Prostate gland (tissue), 2 donors: Measurements from ENCODE around the gene KRT80. TPM values are rescaled to one million over a fixed set of nuclear protein-coding genes. Genes with fewer than 3 reads are reported as not detected.

Source experiments
- DNase-seq: peaks from one replicate; pipeline ENCODE4 v3.0.0-alpha.2; 2019; ENCODE audit warnings: low spot score
- H3K27ac ChIP-seq, 2 donors: fragments of 200-600 bp; sonication (generic); 2 replicates each; pipeline ENCODE4 v1.5.1; 2017 to 2019
- H3K27me3 ChIP-seq: fragments of 200-600 bp; sonication (generic); replicated peaks from 2 replicates; pipeline ENCODE4 v1.5.1; 2019; ENCODE audit not compliant: insufficient read depth
- H3K36me3 ChIP-seq, 2 donors: fragments of 200-600 bp; sonication (generic); 1 replicate in 1 of 2; 2 replicates in 1 of 2; pipeline versions ENCODE4 v1.5.1 to v1.8.1; 2017 to 2019
- H3K4me1 ChIP-seq: fragments of 200-600 bp; sonication (generic); replicated peaks from 2 replicates; pipeline ENCODE4 v1.5.1; 2019
- H3K4me3 ChIP-seq, 2 donors: fragments of 200-600 bp; sonication (generic); 2 replicates each; pipeline ENCODE4 v1.5.1; 2017 to 2019
- H3K9me3 ChIP-seq: fragments of 200-600 bp; sonication (generic); 2 replicates; pipeline ENCODE4 v1.5.1; 2017
- POLR2A ChIP-seq: fragments of 450-650 bp; IDR thresholded peaks from one replicate; pipeline ENCODE4 v1.6.1; 2016; ENCODE audit warnings: antibody characterized with exemption, mild to moderate bottlenecking
- POLR2AphosphoS5 ChIP-seq: sonication (generic); formaldehyde crosslinking; IDR thresholded peaks from one replicate; pipeline ENCODE4 v1.6.1; 2017; ENCODE audit warnings: antibody characterized with exemption
- WGBS: methylation state at CpG from one replicate; pipeline ENCODE4 v1.1.5; 2018; 5-methylcytosine and 5-hydroxymethylcytosine counted together
- intact Hi-C: fragments of 100-400 bp; cut with DNase I; formaldehyde crosslinking; loops from one replicate; pipeline ENCODE4 v1.14.2; 2022
- total RNA-seq, 2 donors: library from RNA; depleted of rRNA; stranded (reverse); fragments of >200 nt; gene quantifications; one replicate each; pipeline ENCODE4 v1.1.0, GENCODE V29; 2016
- TF ChIP-seq, protein P1 (sequence below), 4 experiments: fragments of 200-600 bp in 2 of 4; fragments of 450-650 bp in 2 of 4; sonication (generic) in 2 of 4; IDR thresholded peaks; 1 replicate in 3 of 4; 2 replicates in 1 of 4; pipeline ENCODE4 v1.5.1; 2016 to 2019; ENCODE audit warnings: antibody characterized with exemption in 4 of 4, mild to moderate bottlenecking in 2 of 4, moderate library complexity in 2 of 4

The KRT80 gene
- total RNA-seq, 2 donors from 2014 or later, result 1.9 to 3.7 TPM

DNA sequence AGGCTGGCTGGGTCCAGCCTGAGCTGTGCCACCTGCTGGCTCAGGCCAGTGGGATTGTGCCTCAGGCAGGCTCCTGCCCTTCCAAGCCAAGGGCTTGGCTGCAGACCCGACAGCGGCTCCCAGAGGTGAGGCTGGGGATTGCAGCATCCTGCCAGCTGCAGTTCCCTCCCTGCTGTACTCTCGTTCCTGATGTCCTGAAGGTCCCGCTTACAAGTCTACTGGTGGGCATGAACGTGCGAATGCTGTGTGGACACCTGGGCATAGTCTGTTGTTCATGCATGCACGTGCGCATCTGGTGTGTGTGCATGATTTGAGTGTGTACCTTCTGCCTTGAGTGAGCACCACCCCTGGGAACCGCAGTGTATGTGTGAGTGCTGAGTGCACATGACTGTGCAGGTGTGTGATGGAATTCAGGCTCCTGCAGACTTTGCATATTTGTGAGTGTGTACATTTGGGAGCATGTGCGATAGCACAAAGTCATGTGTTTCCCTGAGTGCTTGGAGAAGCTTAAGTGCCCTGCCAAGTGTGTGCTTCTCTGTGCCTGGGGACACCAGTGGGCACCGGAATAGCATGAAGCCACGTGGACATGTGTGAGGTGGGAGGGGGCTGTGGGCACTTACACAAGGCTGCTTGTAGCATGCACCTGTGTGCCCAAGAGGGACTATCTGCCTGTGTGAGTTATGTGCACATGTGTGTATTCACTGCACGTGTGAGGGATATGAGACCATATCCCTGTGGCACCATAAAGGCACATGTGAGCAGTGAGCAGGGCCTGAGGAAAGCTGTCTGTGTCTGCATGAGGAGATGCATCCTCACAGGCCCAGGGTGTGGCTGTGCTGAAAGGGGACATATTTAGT, 22.0 kb upstream of the KRT80 start:
- Histone ChIP-seq H3K4me3 (no peak overlapping the region), H3K36me3 (no peaks in the 10 kb centered on the region), H3K4me1 (peaks cover 13% of the 10 kb centered on the region), H3K9me3 (no peaks in the 10 kb centered on the region), H3K27ac (no peak overlapping the region), H3K27me3 (no peaks in the 10 kb centered on the region)
- peak; percentile 54 for TF ChIP-seq POLR2AphosphoS5
- no peak for TF ChIP-seq POLR2A
- TF ChIP-seq, protein P1, sequence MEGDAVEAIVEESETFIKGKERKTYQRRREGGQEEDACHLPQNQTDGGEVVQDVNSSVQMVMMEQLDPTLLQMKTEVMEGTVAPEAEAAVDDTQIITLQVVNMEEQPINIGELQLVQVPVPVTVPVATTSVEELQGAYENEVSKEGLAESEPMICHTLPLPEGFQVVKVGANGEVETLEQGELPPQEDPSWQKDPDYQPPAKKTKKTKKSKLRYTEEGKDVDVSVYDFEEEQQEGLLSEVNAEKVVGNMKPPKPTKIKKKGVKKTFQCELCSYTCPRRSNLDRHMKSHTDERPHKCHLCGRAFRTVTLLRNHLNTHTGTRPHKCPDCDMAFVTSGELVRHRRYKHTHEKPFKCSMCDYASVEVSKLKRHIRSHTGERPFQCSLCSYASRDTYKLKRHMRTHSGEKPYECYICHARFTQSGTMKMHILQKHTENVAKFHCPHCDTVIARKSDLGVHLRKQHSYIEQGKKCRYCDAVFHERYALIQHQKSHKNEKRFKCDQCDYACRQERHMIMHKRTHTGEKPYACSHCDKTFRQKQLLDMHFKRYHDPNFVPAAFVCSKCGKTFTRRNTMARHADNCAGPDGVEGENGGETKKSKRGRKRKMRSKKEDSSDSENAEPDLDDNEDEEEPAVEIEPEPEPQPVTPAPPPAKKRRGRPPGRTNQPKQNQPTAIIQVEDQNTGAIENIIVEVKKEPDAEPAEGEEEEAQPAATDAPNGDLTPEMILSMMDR (IDR thresholded peaks at IDR 0.05), result peak; percentile 81 to 99 (median 92)
- WGBS, result 52% methylated on average over 9 of the region's 13 CpGs
- intact Hi-C loops, result no loop called here
- peak; percentile 73 for DNase-seq

DNA sequence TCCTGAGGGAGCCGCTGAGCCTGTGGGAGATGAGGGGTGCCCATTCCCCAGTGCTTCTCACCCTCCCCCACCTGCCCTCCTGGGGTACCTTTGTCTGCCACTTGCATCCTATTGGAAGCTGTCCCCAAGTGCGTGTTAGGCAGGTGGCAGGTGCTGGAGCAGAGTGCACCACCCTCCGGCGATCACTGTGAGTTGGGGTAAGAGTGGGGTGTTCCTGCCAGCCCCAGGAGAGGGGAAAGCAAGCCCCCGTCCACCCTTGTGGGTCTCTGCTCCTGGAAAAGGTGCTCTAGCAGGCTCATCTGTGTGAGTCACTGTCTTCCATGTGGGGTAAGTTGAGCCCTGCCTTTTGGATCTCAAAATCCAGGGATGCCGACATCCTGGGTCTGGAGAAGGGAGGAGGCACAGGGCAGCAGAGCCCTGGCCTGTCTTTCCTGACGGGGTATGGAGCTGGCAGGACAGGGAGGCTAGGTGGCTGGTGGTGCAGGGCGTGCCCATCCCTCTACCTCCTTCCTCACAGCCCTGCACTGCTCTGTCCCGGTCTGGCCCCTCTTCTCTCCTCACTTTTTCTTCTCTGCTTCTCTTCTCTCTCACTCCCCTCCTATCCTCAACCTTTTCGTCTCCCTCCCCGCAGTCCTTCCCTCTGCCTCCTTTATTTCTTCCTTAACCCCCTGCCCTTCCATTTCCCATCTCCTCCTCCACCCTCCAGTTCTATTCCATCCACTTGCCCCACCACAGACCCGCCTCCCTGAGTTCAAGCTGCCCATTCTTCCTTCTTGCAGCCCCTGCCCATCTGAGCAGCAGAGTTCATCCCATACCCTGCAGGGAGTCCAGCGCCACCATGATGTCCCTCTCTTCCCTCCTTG, 21.1 kb upstream of the KRT80 start:
- no peak for TF ChIP-seq POLR2A
- TF ChIP-seq POLR2AphosphoS5, result no peak
- TF ChIP-seq, protein P1 (IDR thresholded peaks at IDR 0.05), result no peak
- 87% methylated on average over 13 of the region's 13 CpGs for WGBS
- DNase-seq, result no peak
- Histone ChIP-seq H3K4me1 (peaks cover 11% of the 10 kb centered on the region), H3K4me3 (no peak overlapping the region), H3K9me3 (no peaks in the 10 kb centered on the region), H3K27ac (no peak overlapping the region), H3K36me3 (no peaks in the 10 kb centered on the region), H3K27me3 (no peaks in the 10 kb centered on the region)
- intact Hi-C loops, result no loop called here

DNA sequence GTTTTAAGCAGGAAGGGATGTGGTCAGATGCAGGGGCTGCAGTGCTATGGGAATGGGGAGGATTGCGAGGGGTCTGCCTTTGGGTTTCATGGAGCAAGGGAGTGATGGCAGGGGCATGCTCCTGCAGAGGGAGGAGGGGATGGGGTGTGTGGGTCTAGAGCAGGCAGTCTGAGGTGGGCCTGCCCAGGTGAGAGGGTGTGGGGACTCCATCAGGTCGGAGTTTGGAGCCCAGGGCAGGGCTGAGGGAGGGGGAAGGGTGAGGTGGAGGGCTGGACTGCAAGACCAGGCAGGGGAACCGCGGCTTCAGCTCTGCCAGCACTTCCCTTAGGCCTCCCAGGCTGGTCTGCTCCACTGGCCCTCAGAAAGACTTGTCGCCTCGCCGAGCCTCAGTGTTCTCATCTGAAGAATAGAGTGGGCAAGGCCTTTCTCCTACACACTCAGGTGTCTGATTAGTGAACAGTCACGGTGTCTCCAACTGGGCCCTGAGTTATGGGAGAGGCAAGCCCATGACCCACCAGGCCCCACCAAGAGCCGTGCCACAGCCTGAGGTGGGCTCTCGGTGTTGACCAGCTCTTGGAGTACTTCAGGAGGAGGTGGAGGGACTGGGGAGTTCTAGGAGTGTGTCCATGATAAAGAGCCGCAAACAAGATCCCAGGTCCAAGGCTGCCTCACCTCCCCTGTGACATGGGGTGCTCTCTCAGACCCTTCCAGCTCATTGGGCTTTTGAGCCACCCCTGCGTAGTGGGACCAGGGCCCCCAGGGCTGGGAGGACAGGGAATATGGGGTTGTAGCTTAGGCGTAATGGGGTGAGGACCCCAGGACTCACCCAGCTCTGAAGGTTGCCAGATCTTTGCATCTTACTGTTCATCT, 20.1 kb upstream of the KRT80 start:
- Histone ChIP-seq H3K27me3 (no peaks in the 10 kb centered on the region), H3K4me1 (peaks cover 10% of the 10 kb centered on the region), H3K36me3 (no peaks in the 10 kb centered on the region), H3K27ac (no peak overlapping the region), H3K4me3 (no peak overlapping the region), H3K9me3 (no peaks in the 10 kb centered on the region)
- intact Hi-C loops, result no loop called here
- TF ChIP-seq POLR2A (no peak), POLR2AphosphoS5 (no peak)
- TF ChIP-seq, protein P1 (IDR thresholded peaks at IDR 0.05), result no peak
- DNase-seq, result no peak
- 89% methylated on average over 13 of the region's 13 CpGs for WGBS

DNA sequence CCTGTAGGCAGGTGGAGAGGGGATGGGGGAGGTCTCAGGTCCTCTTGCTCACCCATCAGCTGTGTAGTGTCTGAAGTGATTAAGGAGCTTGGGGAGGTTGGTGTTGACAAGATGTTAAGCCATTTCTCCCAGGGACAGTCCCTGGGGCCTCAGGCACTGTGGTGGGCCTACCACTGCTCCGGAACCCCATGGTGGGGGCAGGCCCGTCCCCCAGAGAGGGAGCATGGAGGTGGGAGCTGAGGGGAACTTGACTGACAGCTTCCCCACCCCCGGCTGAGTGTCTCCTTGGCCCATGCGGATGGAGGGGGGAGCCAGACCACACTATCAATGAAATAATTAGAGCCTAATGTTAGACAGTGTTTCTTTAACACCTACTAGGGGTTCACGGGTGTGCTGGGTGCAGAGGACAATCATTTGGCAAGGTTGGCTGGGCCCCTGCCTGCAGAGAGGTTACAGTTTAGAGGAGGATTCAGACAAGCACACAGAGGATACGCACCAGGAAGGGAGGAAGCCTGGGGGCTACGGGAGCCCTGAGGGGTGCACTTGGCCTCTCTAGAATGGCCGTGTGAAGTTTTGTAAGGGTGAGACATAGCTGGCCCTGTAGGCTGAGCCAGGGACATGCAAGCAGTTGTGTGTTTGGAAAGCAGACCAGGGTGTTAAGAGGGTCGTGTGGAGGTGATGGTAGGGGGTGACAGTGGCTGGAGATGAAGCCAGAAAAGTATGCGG, 19.3 kb upstream of the KRT80 start:
- WGBS, result 80% methylated on average over 10 of the region's 10 CpGs
- TF ChIP-seq POLR2A (no peak), POLR2AphosphoS5 (no peak)
- TF ChIP-seq, protein P1 (IDR thresholded peaks at IDR 0.05), result no peak
- no peak overlapping the region for H3K4me3 ChIP-seq
- no peaks in the 10 kb centered on the region for H3K36me3 ChIP-seq
- DNase-seq, result no peak
- intact Hi-C loops, result no loop called here
- H3K27ac ChIP-seq, result no peak overlapping the region
- no peaks in the 10 kb centered on the region for H3K9me3 ChIP-seq
- no peaks in the 10 kb centered on the region for H3K27me3 ChIP-seq
- H3K4me1 ChIP-seq, result peaks cover 3% of the 10 kb centered on the region
